SK-N-MC (cell line): ENCODE data around the gene MZF1.

ENCODE experiments used
- EZH2 ChIP-seq: fragments of 200-600 bp; sonication (generic); IDR thresholded peaks from one replicate; pipeline ENCODE4 v1.6.1; 2017; ENCODE audit warnings: antibody characterized with exemption
- FOXP2 ChIP-seq: optimal IDR thresholded peaks from 2 replicates; pipeline ENCODE3; 2011; ENCODE audit warnings: mild to moderate bottlenecking, moderate library complexity; ENCODE audit not compliant: insufficient read depth; ENCODE audit errors: extremely low read length, control extremely low read depth
- POLR2AphosphoS5 ChIP-seq: IDR thresholded peaks from 2 replicates; pipeline ENCODE4 v1.6.1; 2012; ENCODE audit warnings: mild to moderate bottlenecking, low read depth, low read length, borderline replicate concordance

- TF ChIP-seq POLR2AphosphoS5 (peak; percentile 85), EZH2 (no peak), FOXP2 (no peak)
Measured at GRCh38 chr19:58559275-58560006, 13.7 kb downstream of the MZF1 start.
